ENCODE results near the gene CHRNE.
A peak's percentile ranks its signal among the peaks of the same experiment; 100 is the strongest.
"Not testable (repeated sequence)": the region's sequence is repeated elsewhere in the genome, so short reads cannot be mapped to it uniquely, and the experiment has no call there.

CHRNE gene

DNA sequence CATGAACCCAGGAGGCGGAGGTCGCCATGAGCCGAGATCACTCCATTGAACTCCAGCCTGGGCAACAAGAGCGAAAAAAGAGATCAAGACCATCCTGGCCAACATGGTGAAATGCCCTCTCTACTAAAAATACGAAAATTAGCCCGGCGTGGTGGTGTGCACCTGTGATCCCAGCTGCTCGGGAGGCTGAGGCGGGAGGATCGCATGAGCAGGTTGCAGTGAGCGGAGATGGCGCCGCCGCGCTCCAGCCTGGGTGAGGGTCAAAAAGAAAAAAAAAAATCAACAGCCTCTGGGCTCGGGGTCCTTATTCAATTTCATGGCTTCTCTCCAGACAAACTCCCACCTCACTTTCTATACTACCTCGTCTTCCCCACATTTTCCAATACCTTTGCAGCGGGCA is 26.0 kb upstream of the CHRNE start:
- Histone ChIP-seq H3K9me3 (ENCODE audit: control insufficient read depth in 2 of 2, low read length in 2 of 2) (no peaks in the 10 kb centered on the region), H3K27ac (ENCODE audit: low read length) (no peak overlapping the region), H3K4me1 (ENCODE audit: control insufficient read depth, insufficient read depth, low read length) (peaks cover under 1% of the 10 kb centered on the region), H3K36me3 (ENCODE audit: control insufficient read depth in 2 of 2, insufficient read depth in 2 of 2, low read length in 2 of 2) (no peaks in the 10 kb centered on the region), H3K27me3 (ENCODE audit: control insufficient read depth in 1 of 2, insufficient read depth in 2 of 2, low read length in 2 of 2) (no peaks in the 10 kb centered on the region), H3K9ac (ENCODE audit: low read length in 2 of 2) (no peak overlapping the region), H3K4me3 (ENCODE audit: low read length in 2 of 2) (no peak overlapping the region)

GRCh38 chr17:4926577-4927335 is 23.9 kb upstream of the CHRNE start:
- not testable (repeated sequence) for H3K36me3 ChIP-seq (ENCODE audit: control insufficient read depth in 2 of 2, insufficient read depth in 2 of 2, low read length in 2 of 2); H3K27ac ChIP-seq (ENCODE audit: low read length); H3K27me3 ChIP-seq (ENCODE audit: control insufficient read depth in 1 of 2, insufficient read depth in 2 of 2, low read length in 2 of 2); H3K9ac ChIP-seq (ENCODE audit: low read length in 2 of 2); H3K9me3 ChIP-seq (ENCODE audit: control insufficient read depth in 2 of 2, low read length in 2 of 2); H3K4me3 ChIP-seq (ENCODE audit: low read length in 2 of 2); H3K4me1 ChIP-seq (ENCODE audit: control insufficient read depth, insufficient read depth, low read length)

GRCh38 chr17:4921320-4921719 is 18.4 kb upstream of the CHRNE start:
- Histone ChIP-seq H3K9ac (ENCODE audit: low read length in 2 of 2) (no peak overlapping the region), H3K27me3 (ENCODE audit: control insufficient read depth in 1 of 2, insufficient read depth in 2 of 2, low read length in 2 of 2) (no peaks in the 10 kb centered on the region), H3K4me1 (ENCODE audit: control insufficient read depth, insufficient read depth, low read length) (no peaks in the 10 kb centered on the region), H3K9me3 (ENCODE audit: control insufficient read depth in 2 of 2, low read length in 2 of 2) (no peaks in the 10 kb centered on the region), H3K27ac (ENCODE audit: low read length) (no peak overlapping the region), H3K36me3 (ENCODE audit: control insufficient read depth in 2 of 2, insufficient read depth in 2 of 2, low read length in 2 of 2) (no peaks in the 10 kb centered on the region), H3K4me3 (ENCODE audit: low read length in 2 of 2) (no peak overlapping the region)

GRCh38 chr17:4920351-4921048 is 17.6 kb upstream of the CHRNE start:
- Histone ChIP-seq H3K4me3 (ENCODE audit: low read length in 2 of 2) (no peak overlapping the region), H3K9ac (ENCODE audit: low read length in 2 of 2) (no peak overlapping the region), H3K27ac (ENCODE audit: low read length) (no peak overlapping the region), H3K9me3 (ENCODE audit: control insufficient read depth in 2 of 2, low read length in 2 of 2) (no peaks in the 10 kb centered on the region), H3K4me1 (ENCODE audit: control insufficient read depth, insufficient read depth, low read length) (no peaks in the 10 kb centered on the region), H3K27me3 (ENCODE audit: control insufficient read depth in 1 of 2, insufficient read depth in 2 of 2, low read length in 2 of 2) (no peaks in the 10 kb centered on the region), H3K36me3 (ENCODE audit: control insufficient read depth in 2 of 2, insufficient read depth in 2 of 2, low read length in 2 of 2) (no peaks in the 10 kb centered on the region)

GRCh38 chr17:4919511-4920047 is 16.7 kb upstream of the CHRNE start:
- Histone ChIP-seq H3K4me3 (ENCODE audit: low read length in 2 of 2) (no peak overlapping the region), H3K27me3 (ENCODE audit: control insufficient read depth in 1 of 2, insufficient read depth in 2 of 2, low read length in 2 of 2) (no peaks in the 10 kb centered on the region), H3K9me3 (ENCODE audit: control insufficient read depth in 2 of 2, low read length in 2 of 2) (no peaks in the 10 kb centered on the region), H3K36me3 (ENCODE audit: control insufficient read depth in 2 of 2, insufficient read depth in 2 of 2, low read length in 2 of 2) (no peaks in the 10 kb centered on the region), H3K27ac (ENCODE audit: low read length) (no peak overlapping the region), H3K4me1 (ENCODE audit: control insufficient read depth, insufficient read depth, low read length) (no peaks in the 10 kb centered on the region), H3K9ac (ENCODE audit: low read length in 2 of 2) (no peak overlapping the region)

- H3K36me3 ChIP-seq (ENCODE audit: control insufficient read depth in 2 of 2, insufficient read depth in 2 of 2, low read length in 2 of 2); H3K9ac ChIP-seq (ENCODE audit: low read length in 2 of 2); H3K4me1 ChIP-seq (ENCODE audit: control insufficient read depth, insufficient read depth, low read length); H3K9me3 ChIP-seq (ENCODE audit: control insufficient read depth in 2 of 2, low read length in 2 of 2); H3K27ac ChIP-seq (ENCODE audit: low read length); H3K27me3 ChIP-seq (ENCODE audit: control insufficient read depth in 1 of 2, insufficient read depth in 2 of 2, low read length in 2 of 2); H3K4me3 ChIP-seq (ENCODE audit: low read length in 2 of 2): not testable (repeated sequence)
Observed at GRCh38 chr17:4914551-4914950, 11.7 kb upstream of the CHRNE start.

DNA sequence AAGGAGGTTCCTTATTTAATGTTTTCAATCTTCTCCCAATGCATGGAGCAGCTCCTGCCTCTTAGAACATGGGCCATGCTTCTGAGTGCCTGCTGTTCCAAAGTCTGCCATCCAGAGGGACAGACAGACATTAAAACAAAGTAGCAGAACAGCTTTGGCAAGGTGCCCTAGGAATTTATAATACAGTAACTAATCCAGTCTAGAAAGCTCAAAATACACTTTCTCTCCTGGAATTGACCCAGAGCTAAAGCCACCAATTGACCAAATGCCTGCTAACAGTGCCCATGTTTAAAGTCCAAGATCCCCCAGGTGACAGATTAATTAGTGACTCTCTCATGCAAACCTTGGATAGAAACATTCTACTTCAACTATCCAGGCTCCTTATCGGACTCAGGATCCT is 11.1 kb upstream of the CHRNE start:
- Histone ChIP-seq H3K4me3 (ENCODE audit: low read length in 2 of 2) (no peak overlapping the region), H3K9ac (ENCODE audit: low read length in 2 of 2) (no peak overlapping the region), H3K4me1 (ENCODE audit: control insufficient read depth, insufficient read depth, low read length) (no peaks in the 10 kb centered on the region), H3K36me3 (ENCODE audit: control insufficient read depth in 2 of 2, insufficient read depth in 2 of 2, low read length in 2 of 2) (no peaks in the 10 kb centered on the region), H3K9me3 (ENCODE audit: control insufficient read depth in 2 of 2, low read length in 2 of 2) (no peaks in the 10 kb centered on the region), H3K27ac (ENCODE audit: low read length) (no peak overlapping the region), H3K27me3 (ENCODE audit: control insufficient read depth in 1 of 2, insufficient read depth in 2 of 2, low read length in 2 of 2) (no peaks in the 10 kb centered on the region)

GRCh38 chr17:4908711-4909496 is 6.0 kb upstream of the CHRNE start:
- H3K9ac ChIP-seq (ENCODE audit: low read length in 2 of 2), result peak overlapping the region; percentile 6 to 29
- H3K36me3 ChIP-seq (ENCODE audit: control insufficient read depth in 2 of 2, insufficient read depth in 2 of 2, low read length in 2 of 2), result no peaks in the 10 kb centered on the region
- H3K4me3 ChIP-seq (ENCODE audit: low read length in 2 of 2), result peak overlapping the region in 1 of 2 donors; percentile 3
- H3K4me1 ChIP-seq (ENCODE audit: control insufficient read depth, insufficient read depth, low read length), result peaks cover 4% of the 10 kb centered on the region
- no peaks in the 10 kb centered on the region for H3K9me3 ChIP-seq (ENCODE audit: control insufficient read depth in 2 of 2, low read length in 2 of 2)
- peak overlapping the region; percentile 18 for H3K27ac ChIP-seq (ENCODE audit: low read length)
- peaks cover 4 to 9% of the 10 kb centered on the region in 2 donors for H3K27me3 ChIP-seq (ENCODE audit: control insufficient read depth in 1 of 2, insufficient read depth in 2 of 2, low read length in 2 of 2)

GRCh38 chr17:4908301-4908700 is 5.4 kb upstream of the CHRNE start:
- peak overlapping the region; percentile 18 for H3K27ac ChIP-seq (ENCODE audit: low read length)
- H3K4me3 ChIP-seq (ENCODE audit: low read length in 2 of 2), result no peak overlapping the region

GRCh38 chr17:4906642-4907041 is 3.7 kb upstream of the CHRNE start:
- H3K27ac ChIP-seq (ENCODE audit: low read length); H3K36me3 ChIP-seq (ENCODE audit: control insufficient read depth in 2 of 2, insufficient read depth in 2 of 2, low read length in 2 of 2); H3K4me1 ChIP-seq (ENCODE audit: control insufficient read depth, insufficient read depth, low read length); H3K9me3 ChIP-seq (ENCODE audit: control insufficient read depth in 2 of 2, low read length in 2 of 2); H3K9ac ChIP-seq (ENCODE audit: low read length in 2 of 2); H3K4me3 ChIP-seq (ENCODE audit: low read length in 2 of 2): not testable (repeated sequence)
- peaks cover 10 to 14% of the 10 kb centered on the region in 2 donors for H3K27me3 ChIP-seq (ENCODE audit: control insufficient read depth in 1 of 2, insufficient read depth in 2 of 2, low read length in 2 of 2)

More at GRCh38 chr17:4908301-4908700, 5.4 kb upstream of the CHRNE start:
- H3K36me3 ChIP-seq (ENCODE audit: control insufficient read depth in 2 of 2, insufficient read depth in 2 of 2, low read length in 2 of 2), result no peaks in the 10 kb centered on the region
- H3K27me3 ChIP-seq (ENCODE audit: control insufficient read depth in 1 of 2, insufficient read depth in 2 of 2, low read length in 2 of 2), result peaks cover 5 to 12% of the 10 kb centered on the region in 2 donors
- peaks cover 4% of the 10 kb centered on the region for H3K4me1 ChIP-seq (ENCODE audit: control insufficient read depth, insufficient read depth, low read length)
- no peak overlapping the region for H3K9ac ChIP-seq (ENCODE audit: low read length in 2 of 2)
- H3K9me3 ChIP-seq (ENCODE audit: control insufficient read depth in 2 of 2, low read length in 2 of 2), result no peaks in the 10 kb centered on the region
